ENCODE data around the gene C2orf81. TPM values are rescaled to one million over a fixed set of nuclear protein-coding genes. Genes with fewer than 3 reads are reported as not detected.

The C2orf81 gene
- total RNA-seq, 1 experiment from 2014 or later = 2.9 TPM

DNA sequence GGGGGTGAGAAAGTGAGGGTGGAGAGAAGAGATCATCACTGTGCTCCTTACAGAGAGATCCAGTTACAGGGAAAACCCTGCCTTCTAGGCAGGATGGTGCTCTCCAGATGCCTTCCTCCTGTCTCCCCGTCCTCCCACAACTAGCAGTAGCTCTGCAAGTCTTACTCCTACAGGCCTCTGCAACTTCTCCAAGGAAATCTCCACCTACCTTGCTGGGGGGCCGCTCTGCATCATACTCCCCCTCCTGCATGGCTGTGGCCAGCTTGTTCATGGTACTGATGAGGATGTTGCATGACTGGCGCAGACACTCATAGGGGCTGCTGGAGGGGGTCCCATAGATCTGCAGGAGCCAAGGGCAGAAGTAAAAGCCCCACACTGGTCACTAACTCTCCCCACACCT, 55.4 kb downstream of the C2orf81 start:
- CTCF ChIA-PET = interaction anchor here (1.2 kb wide), 1 partner anchor 31 kb away, joined by 5 read pairs; no protein-coding TSS in a partner anchor

GRCh38 chr2:74364533-74365505, 56.6 kb downstream of the C2orf81 start:
- ChIA-PET CTCF (no interaction called here), POLR2A (no interaction called here)
- Mint-ChIP-seq H3K4me1 (0 out of 2 replicates have a peak, but pooled peaks cover 3% of the 10 kb centered on the region), H3K4me3 (no peak overlapping the region), H3K36me3 (peaks cover 85% of the 10 kb centered on the region), H3K27ac (no peak overlapping the region), H3K9me3 (no peaks in the 10 kb centered on the region), H3K27me3 (ENCODE audit: low read depth) (no peaks in the 10 kb centered on the region)
- ATAC-seq (no peak), DNase-seq (ENCODE audit: low spot score) (no peak)
- TF ChIP-seq, protein P1, sequence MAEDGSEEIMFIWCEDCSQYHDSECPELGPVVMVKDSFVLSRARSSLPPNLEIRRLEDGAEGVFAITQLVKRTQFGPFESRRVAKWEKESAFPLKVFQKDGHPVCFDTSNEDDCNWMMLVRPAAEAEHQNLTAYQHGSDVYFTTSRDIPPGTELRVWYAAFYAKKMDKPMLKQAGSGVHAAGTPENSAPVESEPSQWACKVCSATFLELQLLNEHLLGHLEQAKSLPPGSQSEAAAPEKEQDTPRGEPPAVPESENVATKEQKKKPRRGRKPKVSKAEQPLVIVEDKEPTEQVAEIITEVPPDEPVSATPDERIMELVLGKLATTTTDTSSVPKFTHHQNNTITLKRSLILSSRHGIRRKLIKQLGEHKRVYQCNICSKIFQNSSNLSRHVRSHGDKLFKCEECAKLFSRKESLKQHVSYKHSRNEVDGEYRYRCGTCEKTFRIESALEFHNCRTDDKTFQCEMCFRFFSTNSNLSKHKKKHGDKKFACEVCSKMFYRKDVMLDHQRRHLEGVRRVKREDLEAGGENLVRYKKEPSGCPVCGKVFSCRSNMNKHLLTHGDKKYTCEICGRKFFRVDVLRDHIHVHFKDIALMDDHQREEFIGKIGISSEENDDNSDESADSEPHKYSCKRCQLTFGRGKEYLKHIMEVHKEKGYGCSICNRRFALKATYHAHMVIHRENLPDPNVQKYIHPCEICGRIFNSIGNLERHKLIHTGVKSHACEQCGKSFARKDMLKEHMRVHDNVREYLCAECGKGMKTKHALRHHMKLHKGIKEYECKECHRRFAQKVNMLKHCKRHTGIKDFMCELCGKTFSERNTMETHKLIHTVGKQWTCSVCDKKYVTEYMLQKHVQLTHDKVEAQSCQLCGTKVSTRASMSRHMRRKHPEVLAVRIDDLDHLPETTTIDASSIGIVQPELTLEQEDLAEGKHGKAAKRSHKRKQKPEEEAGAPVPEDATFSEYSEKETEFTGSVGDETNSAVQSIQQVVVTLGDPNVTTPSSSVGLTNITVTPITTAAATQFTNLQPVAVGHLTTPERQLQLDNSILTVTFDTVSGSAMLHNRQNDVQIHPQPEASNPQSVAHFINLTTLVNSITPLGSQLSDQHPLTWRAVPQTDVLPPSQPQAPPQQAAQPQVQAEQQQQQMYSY (CRISPR knock-in tag; IDR thresholded peaks at IDR 0.05) = no peak
- TF ChIP-seq CDX4 (CRISPR knock-in tag; IDR thresholded peaks at IDR 0.05; ENCODE audit: borderline replicate concordance) = no peak
- TF ChIP-seq ELF4 (CRISPR knock-in tag; IDR thresholded peaks at IDR 0.05; ENCODE audit: low read depth) = no peak
- no peak for TF ChIP-seq GRHL2 (CRISPR knock-in tag; IDR thresholded peaks at IDR 0.05; ENCODE audit: insufficient replicate concordance, severe bottlenecking)
- TF ChIP-seq, protein P2, sequence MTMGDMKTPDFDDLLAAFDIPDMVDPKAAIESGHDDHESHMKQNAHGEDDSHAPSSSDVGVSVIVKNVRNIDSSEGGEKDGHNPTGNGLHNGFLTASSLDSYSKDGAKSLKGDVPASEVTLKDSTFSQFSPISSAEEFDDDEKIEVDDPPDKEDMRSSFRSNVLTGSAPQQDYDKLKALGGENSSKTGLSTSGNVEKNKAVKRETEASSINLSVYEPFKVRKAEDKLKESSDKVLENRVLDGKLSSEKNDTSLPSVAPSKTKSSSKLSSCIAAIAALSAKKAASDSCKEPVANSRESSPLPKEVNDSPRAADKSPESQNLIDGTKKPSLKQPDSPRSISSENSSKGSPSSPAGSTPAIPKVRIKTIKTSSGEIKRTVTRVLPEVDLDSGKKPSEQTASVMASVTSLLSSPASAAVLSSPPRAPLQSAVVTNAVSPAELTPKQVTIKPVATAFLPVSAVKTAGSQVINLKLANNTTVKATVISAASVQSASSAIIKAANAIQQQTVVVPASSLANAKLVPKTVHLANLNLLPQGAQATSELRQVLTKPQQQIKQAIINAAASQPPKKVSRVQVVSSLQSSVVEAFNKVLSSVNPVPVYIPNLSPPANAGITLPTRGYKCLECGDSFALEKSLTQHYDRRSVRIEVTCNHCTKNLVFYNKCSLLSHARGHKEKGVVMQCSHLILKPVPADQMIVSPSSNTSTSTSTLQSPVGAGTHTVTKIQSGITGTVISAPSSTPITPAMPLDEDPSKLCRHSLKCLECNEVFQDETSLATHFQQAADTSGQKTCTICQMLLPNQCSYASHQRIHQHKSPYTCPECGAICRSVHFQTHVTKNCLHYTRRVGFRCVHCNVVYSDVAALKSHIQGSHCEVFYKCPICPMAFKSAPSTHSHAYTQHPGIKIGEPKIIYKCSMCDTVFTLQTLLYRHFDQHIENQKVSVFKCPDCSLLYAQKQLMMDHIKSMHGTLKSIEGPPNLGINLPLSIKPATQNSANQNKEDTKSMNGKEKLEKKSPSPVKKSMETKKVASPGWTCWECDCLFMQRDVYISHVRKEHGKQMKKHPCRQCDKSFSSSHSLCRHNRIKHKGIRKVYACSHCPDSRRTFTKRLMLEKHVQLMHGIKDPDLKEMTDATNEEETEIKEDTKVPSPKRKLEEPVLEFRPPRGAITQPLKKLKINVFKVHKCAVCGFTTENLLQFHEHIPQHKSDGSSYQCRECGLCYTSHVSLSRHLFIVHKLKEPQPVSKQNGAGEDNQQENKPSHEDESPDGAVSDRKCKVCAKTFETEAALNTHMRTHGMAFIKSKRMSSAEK (CRISPR knock-in tag; IDR thresholded peaks at IDR 0.05; ENCODE audit: borderline replicate concordance) = no peak
- TF ChIP-seq, protein P3, sequence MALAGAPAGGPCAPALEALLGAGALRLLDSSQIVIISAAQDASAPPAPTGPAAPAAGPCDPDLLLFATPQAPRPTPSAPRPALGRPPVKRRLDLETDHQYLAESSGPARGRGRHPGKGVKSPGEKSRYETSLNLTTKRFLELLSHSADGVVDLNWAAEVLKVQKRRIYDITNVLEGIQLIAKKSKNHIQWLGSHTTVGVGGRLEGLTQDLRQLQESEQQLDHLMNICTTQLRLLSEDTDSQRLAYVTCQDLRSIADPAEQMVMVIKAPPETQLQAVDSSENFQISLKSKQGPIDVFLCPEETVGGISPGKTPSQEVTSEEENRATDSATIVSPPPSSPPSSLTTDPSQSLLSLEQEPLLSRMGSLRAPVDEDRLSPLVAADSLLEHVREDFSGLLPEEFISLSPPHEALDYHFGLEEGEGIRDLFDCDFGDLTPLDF (CRISPR knock-in tag; IDR thresholded peaks at IDR 0.05) = no peak
- TF ChIP-seq ETV6 (CRISPR knock-in tag; IDR thresholded peaks at IDR 0.05) = no peak

More for the DNA sequence above, 55.4 kb downstream of the C2orf81 start:
- Mint-ChIP-seq H3K4me1 (0 out of 2 replicates have a peak, but pooled peaks cover 1% of the 10 kb centered on the region), H3K27me3 (ENCODE audit: low read depth) (no peaks in the 10 kb centered on the region), H3K9me3 (no peaks in the 10 kb centered on the region), H3K4me3 (no peak overlapping the region), H3K27ac (no peak overlapping the region), H3K36me3 (peaks cover 89% of the 10 kb centered on the region)
- DNase-seq (ENCODE audit: low spot score) (no peak), ATAC-seq (no peak)
- TF ChIP-seq, protein P4, sequence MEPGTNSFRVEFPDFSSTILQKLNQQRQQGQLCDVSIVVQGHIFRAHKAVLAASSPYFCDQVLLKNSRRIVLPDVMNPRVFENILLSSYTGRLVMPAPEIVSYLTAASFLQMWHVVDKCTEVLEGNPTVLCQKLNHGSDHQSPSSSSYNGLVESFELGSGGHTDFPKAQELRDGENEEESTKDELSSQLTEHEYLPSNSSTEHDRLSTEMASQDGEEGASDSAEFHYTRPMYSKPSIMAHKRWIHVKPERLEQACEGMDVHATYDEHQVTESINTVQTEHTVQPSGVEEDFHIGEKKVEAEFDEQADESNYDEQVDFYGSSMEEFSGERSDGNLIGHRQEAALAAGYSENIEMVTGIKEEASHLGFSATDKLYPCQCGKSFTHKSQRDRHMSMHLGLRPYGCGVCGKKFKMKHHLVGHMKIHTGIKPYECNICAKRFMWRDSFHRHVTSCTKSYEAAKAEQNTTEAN (CRISPR knock-in tag; IDR thresholded peaks at IDR 0.05) = no peak
- TF ChIP-seq, protein P5, sequence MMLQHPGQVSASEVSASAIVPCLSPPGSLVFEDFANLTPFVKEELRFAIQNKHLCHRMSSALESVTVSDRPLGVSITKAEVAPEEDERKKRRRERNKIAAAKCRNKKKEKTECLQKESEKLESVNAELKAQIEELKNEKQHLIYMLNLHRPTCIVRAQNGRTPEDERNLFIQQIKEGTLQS (CRISPR knock-in tag; conservative IDR thresholded peaks at IDR 0.05) = no peak
- no peak for TF ChIP-seq PREB (CRISPR knock-in tag; IDR thresholded peaks at IDR 0.05; ENCODE audit: borderline replicate concordance)
- no peak for TF ChIP-seq CREM (CRISPR knock-in tag; IDR thresholded peaks at IDR 0.05)
- no peak for TF ChIP-seq NR1H2 (CRISPR knock-in tag; IDR thresholded peaks at IDR 0.05)
- TF ChIP-seq, protein P3 (CRISPR knock-in tag; IDR thresholded peaks at IDR 0.05) = no peak
- TF ChIP-seq PRRX2 (CRISPR knock-in tag; IDR thresholded peaks at IDR 0.05) = no peak
- TF ChIP-seq JAZF1 (CRISPR knock-in tag; IDR thresholded peaks at IDR 0.05) = no peak
- no peak for TF ChIP-seq ZNF232 (CRISPR knock-in tag; IDR thresholded peaks at IDR 0.05)
- TF ChIP-seq ZNF138 (CRISPR knock-in tag; conservative IDR thresholded peaks at IDR 0.05) = no peak
- TF ChIP-seq, protein P6, sequence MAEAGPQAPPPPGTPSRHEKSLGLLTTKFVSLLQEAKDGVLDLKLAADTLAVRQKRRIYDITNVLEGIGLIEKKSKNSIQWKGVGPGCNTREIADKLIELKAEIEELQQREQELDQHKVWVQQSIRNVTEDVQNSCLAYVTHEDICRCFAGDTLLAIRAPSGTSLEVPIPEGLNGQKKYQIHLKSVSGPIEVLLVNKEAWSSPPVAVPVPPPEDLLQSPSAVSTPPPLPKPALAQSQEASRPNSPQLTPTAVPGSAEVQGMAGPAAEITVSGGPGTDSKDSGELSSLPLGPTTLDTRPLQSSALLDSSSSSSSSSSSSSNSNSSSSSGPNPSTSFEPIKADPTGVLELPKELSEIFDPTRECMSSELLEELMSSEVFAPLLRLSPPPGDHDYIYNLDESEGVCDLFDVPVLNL (CRISPR knock-in tag; IDR thresholded peaks at IDR 0.05; ENCODE audit: borderline replicate concordance, low read depth) = no peak
- POLR2A ChIA-PET = no interaction called here

Measured in WTC11 (cell line).